Cardiac muscle cell (in vitro differentiated cells and primary cell): ENCODE measurements around the gene NTRK3. TPM values are rescaled to one million over a fixed set of nuclear protein-coding genes. Genes with fewer than 3 reads are reported as not detected.

Experiments used
- DNase-seq, 2 donors: peaks; one replicate each; pipeline versions ENCODE4 v3.0.0 to v3.0.0-alpha.2; 2010 to 2017; ENCODE audit warnings: low read depth in 1 of 2, low spot score in 1 of 2
- H3K27ac ChIP-seq: fragments of 200-600 bp; sonication (generic); 2 replicates; pipeline ENCODE4 v1.5.1; 2016
- H3K27me3 ChIP-seq: fragments of 200-600 bp; sonication (generic); 2 replicates; pipeline ENCODE4 v1.6.0; 2016; ENCODE audit warnings: control low read depth
- H3K36me3 ChIP-seq: fragments of 200-600 bp; sonication (generic); 2 replicates; pipeline ENCODE4 v1.5.1; 2016; ENCODE audit warnings: control low read depth
- H3K4me1 ChIP-seq: fragments of 200-600 bp; sonication (generic); 2 replicates; pipeline ENCODE4 v1.8.1; 2017; ENCODE audit warnings: low read depth, mild to moderate bottlenecking, mixed run types
- H3K4me3 ChIP-seq: fragments of 200-600 bp; sonication (generic); 2 replicates; pipeline ENCODE4 v1.5.1; 2016; ENCODE audit warnings: mild to moderate bottlenecking
- H3K9me3 ChIP-seq: fragments of 200-600 bp; sonication (generic); 2 replicates; pipeline ENCODE4 v1.5.1; 2017; ENCODE audit warnings: low read depth, mild to moderate bottlenecking, control low read depth
- polyA plus RNA-seq: library from polyadenylated mRNA; unstranded; fragments of >200 nt; fragmentation: Nextera tagmentation; extraction: Ambion mirVana; gene quantifications from 2 replicates; pipeline ENCODE4 v1.2.1, GENCODE V29; 2016
- total RNA-seq: library from RNA; depleted of rRNA; stranded (reverse); fragments of >200 nt; gene quantifications from 2 replicates; pipeline ENCODE4 v1.2.3, GENCODE V29; 2016
- TF ChIP-seq, protein P1 (sequence below): IDR thresholded peaks from 2 replicates; pipeline ENCODE4 v1.5.1; 2012; ENCODE audit warnings: low read depth, mild to moderate bottlenecking, low read length

The NTRK3 gene
- total and polyA plus RNA-seq, 2 experiments from 2014 or later: 3.3 to 6.2 TPM

DNA sequence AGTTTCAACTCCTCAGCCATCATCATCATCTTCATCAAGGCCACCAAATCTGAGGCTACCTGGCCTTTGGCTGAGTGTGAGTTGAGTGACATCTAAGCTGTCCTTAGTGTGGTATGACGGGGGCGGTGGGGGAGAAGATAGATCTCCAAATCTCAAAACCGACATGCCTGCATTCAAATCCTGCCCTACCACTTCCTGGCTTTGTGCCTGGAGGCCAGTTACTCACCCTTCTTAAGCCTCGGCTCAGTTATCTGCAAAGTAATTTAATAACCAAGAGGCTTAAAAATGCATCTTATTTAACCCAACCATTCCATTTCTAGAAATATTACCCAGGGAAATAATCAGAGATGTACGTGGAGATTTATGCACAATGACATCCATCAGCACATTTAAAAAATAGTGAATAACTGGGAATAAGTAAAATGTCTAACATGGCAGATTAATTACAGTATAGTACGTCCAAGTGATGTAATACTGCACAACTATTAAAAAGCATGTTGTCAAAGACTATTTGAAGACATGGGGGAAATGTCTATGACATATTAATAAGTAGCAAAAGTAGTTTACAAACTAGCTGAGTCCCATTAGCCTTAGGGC, 167.4 kb downstream of the NTRK3 start:
- no peak overlapping the region for H3K4me3 ChIP-seq
- H3K4me1 ChIP-seq: peaks cover 13% of the 10 kb centered on the region
- DNase-seq: peak in 1 of 2 donors; percentile 47
- TF ChIP-seq, protein P1, sequence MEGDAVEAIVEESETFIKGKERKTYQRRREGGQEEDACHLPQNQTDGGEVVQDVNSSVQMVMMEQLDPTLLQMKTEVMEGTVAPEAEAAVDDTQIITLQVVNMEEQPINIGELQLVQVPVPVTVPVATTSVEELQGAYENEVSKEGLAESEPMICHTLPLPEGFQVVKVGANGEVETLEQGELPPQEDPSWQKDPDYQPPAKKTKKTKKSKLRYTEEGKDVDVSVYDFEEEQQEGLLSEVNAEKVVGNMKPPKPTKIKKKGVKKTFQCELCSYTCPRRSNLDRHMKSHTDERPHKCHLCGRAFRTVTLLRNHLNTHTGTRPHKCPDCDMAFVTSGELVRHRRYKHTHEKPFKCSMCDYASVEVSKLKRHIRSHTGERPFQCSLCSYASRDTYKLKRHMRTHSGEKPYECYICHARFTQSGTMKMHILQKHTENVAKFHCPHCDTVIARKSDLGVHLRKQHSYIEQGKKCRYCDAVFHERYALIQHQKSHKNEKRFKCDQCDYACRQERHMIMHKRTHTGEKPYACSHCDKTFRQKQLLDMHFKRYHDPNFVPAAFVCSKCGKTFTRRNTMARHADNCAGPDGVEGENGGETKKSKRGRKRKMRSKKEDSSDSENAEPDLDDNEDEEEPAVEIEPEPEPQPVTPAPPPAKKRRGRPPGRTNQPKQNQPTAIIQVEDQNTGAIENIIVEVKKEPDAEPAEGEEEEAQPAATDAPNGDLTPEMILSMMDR: no peak
- H3K9me3 ChIP-seq: no peaks in the 10 kb centered on the region
- H3K36me3 ChIP-seq: no peaks in the 10 kb centered on the region
- H3K27me3 ChIP-seq: no peaks in the 10 kb centered on the region
- H3K27ac ChIP-seq: no peak overlapping the region

DNA sequence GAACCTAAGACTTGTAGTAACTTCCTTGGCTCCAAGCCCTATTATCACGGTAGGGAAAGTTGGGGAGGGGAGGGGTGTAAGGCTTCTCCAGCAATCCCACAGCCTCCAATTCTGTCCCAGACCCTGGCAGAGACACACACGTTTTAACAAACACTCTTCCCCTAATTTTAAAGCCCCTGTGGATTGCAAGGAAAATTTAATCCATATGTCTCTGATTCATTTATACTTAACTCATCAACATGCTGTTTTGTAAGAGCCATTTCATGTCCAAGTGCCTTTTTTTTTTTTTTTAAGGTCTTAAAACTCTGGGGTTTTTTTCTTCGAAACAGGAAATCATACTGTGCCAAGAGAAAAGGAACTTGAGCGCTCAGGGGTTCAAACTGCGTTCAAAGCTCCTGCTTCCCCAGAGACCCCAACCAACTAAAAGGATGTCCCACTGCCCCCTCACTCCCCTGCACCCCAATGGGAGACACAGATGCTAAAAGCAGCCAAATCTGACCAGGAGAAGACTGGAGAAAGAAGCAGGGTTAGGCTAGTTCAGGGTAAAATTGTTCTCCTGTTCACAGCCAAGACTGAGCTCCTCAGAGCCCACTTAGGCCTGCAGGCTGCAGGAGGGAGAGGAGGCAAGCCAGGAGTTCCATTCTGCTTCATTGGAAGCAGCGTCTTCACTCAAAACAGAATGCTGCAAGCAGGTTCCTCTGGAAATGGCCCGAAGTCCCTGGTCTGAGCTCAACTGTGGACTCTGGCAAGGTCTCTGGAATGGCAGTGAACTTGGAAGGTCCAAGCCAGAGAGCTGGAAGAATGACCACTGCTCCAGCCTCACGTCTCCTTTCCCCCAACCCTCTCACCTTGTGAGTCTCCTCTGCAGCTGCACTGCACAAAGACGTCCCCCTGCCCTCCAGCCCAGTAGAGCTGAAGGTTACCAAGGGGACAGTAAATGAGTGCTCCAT, 172.5 kb downstream of the NTRK3 start:
- H3K4me3 ChIP-seq: no peak overlapping the region
- no peaks in the 10 kb centered on the region for H3K4me1 ChIP-seq
- no peaks in the 10 kb centered on the region for H3K36me3 ChIP-seq
- H3K27ac ChIP-seq: no peak overlapping the region
- H3K9me3 ChIP-seq: no peaks in the 10 kb centered on the region
- DNase-seq: peak in 1 of 2 donors; percentile 29
- TF ChIP-seq, protein P1: no peak
- no peaks in the 10 kb centered on the region for H3K27me3 ChIP-seq

DNA sequence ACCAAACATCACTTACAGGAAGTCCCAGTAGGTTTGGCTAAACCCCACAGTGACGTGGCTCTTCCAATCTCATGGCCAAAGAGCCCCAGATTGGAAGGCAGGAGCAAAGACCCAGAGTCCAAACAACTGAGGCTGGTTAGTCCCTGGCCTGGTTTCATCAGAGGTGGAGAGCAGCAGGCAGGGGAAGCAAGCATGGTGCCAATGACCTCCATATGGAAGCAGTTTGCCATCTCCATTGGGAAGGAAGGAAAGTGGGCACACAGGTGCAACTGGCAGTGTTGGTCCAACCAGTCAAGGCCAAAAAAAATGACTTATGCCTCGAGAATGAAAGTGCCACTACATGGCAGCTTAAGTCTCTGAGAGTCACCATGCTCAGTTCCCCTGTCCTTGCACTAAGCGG, 175.9 kb downstream of the NTRK3 start:
- H3K27me3 ChIP-seq: no peaks in the 10 kb centered on the region
- DNase-seq: no peak
- H3K9me3 ChIP-seq: no peaks in the 10 kb centered on the region
- TF ChIP-seq, protein P1: no peak
- no peaks in the 10 kb centered on the region for H3K36me3 ChIP-seq
- no peak overlapping the region for H3K4me3 ChIP-seq
- H3K4me1 ChIP-seq: no peaks in the 10 kb centered on the region
- no peak overlapping the region for H3K27ac ChIP-seq

DNA sequence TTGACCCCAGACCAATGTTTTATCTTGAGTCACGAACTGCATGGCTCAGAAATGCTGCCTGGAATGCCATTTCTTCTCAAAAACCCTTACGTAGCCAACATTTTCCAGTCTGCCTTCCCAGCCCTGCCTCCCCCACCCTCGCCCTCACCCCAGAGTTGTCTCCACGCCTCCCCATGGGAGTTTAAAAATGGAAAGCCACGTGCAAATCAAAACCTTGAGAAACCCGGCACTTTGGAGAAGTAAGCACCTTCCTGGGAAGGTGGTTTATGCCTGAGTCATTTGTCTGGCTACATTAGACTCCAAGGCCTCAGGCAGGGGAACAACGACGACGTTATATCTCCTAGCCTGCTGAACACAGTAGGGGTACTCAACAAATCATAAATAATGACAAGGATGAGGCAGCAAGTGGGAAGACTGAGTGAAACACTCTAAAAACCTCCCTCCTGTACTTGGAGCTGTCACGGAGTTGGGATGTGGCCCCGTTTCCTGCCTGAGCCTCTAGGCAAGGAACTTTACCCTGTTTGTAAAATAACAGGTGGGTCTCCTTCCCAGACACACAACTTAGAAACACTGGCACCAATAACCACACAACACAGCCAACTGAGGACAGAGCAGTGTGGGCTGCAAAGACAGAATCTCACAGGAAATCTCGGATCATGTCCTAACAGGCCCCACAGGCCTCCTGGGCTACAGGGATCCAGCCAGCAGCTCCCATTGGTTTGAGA, 179.1 kb downstream of the NTRK3 start:
- no peaks in the 10 kb centered on the region for H3K36me3 ChIP-seq
- no peak overlapping the region for H3K27ac ChIP-seq
- H3K4me3 ChIP-seq: no peak overlapping the region
- TF ChIP-seq, protein P1: no peak
- H3K27me3 ChIP-seq: no peaks in the 10 kb centered on the region
- DNase-seq: no peak
- no peaks in the 10 kb centered on the region for H3K9me3 ChIP-seq
- H3K4me1 ChIP-seq: no peaks in the 10 kb centered on the region

DNA sequence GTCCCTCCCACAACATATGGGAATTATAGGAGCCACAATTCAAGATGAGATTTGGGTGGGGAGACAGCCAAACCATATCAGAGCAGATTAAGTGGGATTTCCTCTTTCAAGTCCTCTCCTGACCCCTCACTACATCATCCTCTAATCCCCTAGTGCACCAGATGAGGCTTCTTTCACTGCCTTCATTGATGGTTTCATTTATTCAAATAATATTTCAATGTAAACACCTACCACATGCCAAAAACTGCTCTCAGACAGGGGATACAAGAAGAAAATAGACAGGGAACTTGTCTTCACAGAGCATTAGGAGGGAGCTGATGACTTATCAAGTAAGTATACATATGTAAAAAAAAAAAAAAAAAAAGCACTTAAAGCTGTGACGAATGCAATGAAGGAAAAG, 180.2 kb downstream of the NTRK3 start:
- Histone ChIP-seq H3K27me3 (no peaks in the 10 kb centered on the region), H3K36me3 (no peaks in the 10 kb centered on the region), H3K4me1 (no peaks in the 10 kb centered on the region), H3K9me3 (no peaks in the 10 kb centered on the region), H3K4me3 (no peak overlapping the region), H3K27ac (no peak overlapping the region)
- no peak for DNase-seq
- TF ChIP-seq, protein P1: no peak
